GM19324 (cell line): ENCODE data around the gene PIK3R3.

ENCODE experiments used
- ATAC-seq: cut with Tn5 transposase; IDR thresholded peaks from one replicate; pipeline ENCODE4 v1.9.1; 2021; ENCODE audit warnings: mild to moderate bottlenecking, moderate library complexity; ENCODE audit not compliant: unreplicated experiment, low FRiP score

Gene PIK3R3

DNA sequence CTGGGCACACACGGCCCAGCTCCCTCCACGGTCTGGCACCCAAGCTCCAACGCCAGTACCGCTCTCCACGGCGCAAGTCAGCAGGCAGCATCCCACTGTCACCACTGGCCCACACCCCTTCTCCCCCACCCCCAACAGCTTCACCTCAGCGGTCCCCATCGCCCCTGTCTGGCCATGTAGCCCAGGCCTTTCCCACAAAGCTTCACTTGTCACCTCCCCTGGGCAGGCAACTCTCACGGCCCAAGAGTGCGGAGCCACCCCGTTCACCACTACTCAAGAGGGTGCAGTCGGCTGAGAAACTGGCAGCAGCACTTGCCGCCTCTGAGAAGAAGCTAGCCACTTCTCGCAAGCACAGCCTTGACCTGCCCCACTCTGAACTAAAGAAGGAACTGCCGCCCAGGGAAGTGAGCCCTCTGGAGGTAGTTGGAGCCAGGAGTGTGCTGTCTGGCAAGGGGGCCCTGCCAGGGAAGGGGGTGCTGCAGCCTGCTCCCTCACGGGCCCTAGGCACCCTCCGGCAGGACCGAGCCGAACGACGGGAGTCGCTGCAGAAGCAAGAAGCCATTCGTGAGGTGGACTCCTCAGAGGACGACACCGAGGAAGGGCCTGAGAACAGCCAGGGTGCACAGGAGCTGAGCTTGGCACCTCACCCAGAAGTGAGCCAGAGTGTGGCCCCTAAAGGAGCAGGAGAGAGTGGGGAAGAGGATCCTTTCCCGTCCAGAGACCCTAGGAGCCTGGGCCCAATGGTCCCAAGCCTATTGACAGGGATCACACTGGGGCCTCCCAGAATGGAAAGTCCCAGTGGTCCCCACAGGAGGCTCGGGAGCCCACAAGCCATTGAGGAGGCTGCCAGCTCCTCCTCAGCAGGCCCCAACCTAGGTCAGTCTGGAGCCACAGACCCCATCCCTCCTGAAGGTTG, 97.6 kb downstream of the PIK3R3 start:
- no peak for ATAC-seq

DNA sequence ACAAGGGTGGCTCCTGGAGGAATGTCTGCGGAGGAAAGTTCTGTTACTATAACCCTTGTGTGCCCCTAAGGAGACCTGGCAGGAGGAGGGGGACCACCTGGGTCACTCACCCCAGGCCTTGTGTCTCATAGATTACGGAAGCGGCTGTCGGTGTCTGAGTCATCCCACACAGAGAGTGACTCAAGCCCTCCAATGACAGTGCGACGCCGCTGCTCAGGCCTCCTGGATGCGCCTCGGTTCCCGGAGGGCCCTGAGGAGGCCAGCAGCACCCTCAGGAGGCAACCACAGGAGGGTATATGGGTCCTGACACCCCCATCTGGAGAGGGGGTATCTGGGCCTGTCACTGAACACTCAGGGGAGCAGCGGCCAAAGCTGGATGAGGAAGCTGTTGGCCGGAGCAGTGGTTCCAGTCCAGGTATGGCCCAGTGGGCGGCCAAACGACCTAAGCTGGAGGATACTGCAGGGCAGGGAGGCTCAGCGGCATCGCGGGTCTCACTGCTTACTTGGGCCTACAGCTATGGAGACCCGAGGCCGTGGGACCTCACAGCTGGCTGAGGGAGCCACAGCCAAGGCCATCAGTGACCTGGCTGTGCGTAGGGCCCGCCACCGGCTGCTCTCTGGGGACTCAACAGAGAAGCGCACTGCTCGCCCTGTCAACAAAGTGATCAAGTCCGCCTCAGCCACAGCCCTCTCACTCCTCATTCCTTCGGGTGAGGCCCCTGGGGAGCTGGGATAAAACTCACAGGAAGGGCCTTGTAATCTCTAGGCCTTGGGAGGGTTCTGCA, 101.4 kb downstream of the PIK3R3 start:
- no peak for ATAC-seq

DNA sequence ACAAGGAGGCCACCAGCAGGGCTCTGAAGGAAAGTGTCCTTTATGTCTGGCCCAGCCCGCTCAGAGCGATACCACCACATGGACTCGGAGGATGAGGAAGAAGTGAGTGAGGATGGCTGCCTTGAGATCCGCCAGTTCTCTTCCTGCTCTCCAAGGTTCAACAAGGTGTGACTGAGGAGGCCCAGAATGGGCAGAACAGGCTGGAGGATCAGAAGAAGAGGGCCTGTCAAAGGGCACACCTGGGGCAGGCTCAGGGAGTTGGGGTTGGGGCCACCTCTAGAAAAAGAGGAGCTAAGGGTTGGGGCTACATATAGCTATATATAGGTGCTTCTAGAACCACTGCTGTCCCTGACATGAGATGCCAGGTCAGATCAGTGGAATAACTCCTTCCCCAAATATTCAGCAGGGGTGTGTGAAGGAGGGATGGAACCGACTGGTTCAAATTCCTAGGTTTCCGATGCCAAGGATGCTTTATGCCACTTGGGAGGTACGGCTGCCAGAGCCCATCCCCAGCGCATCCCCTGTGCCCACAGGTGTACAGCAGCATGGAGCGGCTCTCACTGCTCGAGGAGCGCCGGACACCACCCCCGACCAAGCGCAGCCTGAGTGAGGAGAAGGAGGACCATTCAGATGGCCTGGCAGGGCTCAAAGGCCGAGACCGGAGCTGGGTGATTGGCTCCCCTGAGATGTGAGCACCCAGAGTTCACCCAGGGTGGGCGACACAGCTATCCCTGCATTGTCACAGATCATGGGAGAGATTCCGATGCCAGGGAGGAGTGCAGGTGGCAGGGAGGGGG, 102.2 kb downstream of the PIK3R3 start:
- ATAC-seq: no peak

DNA sequence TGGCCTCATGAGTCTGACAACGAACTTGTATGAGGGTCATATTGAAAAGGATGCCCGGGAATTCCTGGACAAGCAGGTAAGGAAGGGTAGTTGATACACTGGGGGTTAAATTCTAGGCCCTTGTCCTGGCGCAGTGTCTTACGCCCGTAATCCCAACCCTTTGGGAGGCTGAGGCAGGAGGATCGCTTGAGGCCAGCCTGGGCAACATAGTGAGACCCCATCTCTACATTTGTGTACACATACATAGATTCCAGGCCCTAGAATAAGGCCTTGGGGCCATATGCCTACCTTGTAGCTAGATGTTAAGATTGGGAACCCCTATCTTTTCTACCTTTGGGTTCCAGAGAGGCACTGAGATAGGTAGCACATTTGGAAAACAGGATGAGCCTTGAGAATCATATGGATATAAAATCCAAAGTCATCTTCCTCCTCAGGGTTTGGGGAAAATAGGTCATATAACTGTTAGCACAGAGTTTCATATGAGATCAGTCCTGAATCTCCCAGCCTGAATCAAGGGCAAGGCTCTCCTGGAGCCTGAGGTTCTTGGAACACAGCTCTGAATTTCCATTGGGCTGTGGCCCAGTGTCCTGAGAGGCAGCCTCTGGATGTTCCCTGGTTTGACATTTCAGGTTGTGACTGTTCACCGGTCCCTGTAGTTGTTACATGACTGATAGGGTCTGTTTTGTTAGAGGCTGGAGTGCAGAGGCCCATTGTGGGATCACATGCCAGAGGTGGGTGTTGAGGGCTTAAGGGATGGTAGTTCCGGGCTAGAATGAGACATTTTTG, 104.4 kb downstream of the PIK3R3 start:
- no peak for ATAC-seq

DNA sequence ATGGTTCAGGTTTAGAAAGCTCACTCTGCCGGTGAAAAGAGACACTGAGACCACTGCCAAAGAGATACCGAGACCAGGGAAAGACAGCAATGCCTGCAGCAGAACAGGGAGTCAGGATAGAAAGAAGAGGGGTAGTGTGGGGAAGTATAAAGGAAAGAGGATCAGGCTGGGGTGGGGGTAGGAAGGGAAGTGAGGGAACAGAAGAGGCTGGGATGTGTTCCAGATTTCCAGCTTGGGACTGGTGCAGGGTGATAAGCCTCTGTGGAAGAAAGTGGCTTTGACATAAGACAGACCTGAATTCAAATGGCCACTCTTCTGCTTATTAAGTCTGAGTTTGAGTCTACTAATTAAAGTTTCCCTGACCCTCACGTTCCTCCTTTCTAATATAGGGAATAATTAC, 105.9 kb downstream of the PIK3R3 start:
- ATAC-seq: no peak

DNA sequence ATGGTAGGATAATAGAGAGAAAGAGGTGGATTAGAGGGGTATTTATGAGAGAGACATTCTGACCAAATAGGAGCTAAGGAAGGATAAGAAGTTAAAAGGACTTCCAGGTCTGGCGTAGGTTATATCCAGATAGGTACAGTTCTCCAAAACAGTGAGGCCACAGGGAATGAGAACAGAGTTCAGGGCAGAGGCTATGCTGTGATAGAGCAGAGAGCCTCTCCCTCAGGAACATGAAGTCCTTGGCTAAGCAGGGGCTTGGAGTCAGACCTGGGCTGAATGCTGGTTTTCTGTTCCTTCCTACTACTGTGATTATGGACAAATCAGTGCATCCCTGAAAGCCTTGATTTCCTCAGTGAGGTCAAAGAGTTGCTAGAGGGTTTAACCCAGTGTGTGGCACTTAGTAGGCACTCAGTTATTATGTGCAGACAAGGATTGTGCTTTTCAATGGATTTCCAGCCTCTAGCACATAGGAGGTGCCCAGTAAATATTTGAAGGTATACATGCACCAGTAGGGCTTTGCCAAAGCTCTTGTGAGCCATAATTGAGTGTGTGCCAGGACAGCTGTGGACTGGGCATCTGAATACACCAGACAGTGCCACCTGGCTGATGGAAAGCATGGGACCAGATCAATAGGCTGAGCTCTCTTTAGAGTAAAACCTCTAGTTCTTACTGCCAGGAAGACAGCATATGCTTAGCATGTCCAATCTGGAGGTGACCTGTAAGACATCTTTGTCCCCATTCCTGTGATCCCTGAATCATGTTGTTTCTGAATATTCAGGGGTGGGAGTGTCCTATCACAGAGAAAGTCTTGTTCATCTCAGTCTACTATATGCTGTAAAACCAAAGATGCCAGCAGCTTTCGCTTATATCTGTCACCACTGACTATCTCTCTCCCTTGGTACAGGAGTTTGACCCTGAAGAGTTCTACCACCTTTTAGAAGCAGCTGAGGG, 111.1 kb downstream of the PIK3R3 start:
- no peak for ATAC-seq

DNA sequence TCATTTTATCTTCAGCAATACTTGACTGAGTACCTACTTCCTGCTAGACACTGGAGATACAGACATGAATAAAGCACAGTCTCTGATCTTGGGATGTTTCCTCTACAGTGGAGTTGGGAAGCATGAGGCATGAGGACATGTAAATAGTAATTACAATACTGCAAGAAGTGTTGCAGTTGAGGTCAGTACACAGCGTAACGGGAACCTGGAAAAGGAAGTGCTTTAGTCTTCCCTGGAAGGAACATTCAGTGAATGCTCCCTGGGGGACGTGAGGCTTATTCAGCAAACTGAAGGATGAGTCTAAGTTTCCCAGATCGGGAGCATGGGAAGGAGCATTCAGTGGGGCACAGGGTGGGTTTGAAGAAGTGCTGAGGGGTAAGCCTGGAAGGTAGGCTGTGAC, 112.4 kb downstream of the PIK3R3 start:
- no peak for ATAC-seq

DNA sequence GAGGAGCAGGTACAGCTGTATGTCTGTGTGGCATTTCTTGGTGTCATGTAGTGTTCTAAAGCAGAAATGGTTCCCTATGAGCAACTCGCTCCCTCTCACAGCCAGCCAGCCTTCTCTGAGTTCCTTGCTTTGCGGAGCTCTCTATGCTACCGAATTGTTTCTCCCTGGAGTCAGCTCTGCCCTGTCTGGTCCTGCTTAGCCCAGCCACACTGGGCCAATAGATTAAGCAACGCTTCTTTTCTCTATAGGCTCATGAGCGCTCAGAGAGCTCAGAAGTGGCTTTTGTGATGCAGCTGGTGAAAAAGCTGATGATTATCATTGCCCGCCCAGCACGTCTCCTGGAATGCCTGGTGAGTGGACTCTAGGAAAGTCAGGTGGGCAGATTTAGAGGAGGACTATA, 113.1 kb downstream of the PIK3R3 start:
- no peak for ATAC-seq

DNA sequence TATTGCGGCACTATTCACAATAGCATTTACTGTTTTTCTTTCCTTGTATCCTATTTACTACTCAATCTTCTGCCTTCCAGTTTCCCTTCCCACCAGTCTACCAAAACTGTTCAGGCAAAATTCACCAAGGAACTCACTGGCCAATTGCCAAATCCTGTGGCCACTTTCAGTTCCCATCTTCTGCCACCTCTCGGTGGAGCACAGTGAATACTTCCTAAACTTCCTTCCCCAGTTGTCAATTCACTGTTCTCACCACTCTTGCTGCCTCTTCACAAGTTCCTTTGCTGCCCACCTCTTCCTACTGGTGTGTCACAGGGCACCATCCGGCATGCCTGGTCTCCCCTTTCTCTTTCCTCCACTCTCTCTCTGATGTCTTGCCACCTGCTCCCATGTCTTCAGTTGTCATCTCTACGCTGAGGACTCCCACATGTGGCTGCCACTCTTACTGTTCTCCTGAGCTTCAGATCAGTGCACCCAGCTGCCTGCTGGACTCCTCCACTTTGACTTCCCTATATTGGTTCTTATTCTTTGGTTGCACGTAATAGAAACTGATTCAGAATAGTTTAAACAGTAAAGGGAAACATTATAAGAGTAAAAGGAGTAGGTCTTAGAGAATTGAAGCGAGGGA, 114.4 kb downstream of the PIK3R3 start:
- no peak for ATAC-seq

DNA sequence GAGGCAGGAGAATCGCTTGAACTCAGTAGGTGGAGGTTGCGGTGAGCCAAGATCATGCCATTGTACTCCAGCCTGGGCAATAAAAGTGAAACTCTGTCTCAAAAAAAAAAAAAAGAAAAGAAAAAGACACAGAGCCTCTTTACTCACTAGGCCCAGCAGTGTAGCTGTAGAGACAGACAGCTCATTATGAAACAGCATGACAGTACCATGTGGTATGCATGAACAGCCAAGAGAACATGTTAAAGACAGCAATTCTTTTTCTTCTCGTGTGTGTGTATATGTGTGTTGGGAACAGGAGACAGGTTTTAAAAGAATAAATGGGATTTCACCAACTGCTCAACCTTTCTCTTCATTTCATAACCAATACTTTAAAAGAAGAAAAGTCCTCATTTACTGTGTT, 118.8 kb downstream of the PIK3R3 start:
- ATAC-seq: no peak

DNA sequence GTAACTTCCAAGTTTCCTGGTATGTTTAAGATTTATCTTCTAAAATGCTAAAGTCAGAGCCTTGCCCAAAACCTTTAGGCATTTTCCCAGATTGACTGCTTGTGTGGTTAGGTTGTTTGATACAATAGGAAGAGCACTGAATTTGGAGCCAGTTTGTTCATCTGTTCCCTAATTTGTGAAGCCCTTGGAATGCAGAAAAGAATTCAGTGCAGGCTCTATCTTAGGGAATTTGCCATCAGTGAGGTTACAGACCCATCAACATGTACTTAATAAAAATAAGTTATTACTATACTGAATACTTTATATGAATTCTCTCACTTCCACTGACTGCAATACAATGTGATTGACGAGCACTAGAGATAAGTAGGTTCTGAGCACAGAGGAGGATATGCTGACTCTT, 120.2 kb downstream of the PIK3R3 start:
- ATAC-seq: no peak

DNA sequence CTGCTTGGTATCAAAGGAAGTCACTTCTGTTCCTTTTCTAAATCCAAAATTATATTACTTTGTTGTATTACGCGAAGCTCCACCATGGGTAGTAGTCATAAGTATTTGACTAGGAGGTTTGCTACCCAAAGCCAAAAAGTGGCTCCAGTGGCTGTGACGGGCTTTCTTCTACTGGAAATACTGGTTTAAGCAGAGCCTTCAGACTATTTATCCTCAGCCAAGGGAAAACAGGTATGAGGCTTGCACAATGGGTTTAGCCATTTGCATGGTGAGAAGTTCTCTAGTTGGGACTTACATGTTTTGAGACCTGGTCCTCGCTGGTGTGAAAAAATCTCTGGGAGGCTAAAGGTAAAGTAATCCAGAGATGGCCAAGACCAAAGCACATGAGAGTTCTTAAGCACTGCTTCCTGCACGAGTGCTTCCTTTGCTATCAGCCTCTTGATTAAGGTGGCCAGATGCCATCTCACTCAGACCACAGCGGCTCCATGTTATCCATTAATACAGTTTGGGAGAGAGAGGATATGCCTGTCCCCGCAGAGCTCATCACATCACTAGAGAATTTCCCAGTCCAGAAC, 121.2 kb downstream of the PIK3R3 start:
- no peak for ATAC-seq

DNA sequence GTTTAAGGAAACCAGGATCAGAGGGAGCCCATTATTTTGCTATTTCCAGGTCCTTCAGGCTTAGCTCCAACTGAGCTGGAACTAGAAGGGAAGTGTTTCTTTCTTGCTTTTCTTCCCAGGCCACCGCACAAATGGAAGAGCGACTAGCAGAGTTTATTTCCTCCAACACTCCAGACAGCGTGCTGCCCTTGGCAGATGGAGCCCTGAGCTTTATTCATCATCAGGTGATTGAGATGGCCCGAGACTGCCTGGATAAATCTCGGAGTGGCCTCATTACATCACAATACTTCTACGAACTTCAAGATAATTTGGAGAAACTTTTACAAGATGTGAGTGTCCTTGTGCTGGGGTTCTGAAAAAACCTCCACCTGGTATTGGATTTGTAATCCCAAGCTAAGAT, 121.8 kb downstream of the PIK3R3 start:
- no peak for ATAC-seq

DNA sequence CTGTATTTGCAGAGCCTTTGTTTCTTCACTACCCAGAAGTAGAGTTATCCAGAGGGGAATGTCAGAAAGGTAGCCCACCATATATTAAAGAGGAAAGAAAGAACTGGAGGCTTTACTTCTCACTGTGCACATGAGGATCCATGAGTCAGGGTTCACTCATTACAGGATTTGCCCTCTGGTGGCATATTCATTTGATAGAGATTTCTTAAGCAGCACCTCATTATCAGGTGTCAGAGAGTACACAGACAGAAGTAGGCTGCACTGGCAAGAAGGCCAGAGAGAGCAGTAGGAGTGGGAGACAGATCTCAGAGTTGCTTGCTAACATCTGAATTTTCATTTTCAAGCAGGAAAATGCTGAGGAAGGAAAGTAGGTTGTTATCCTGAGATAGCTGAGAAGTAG, 123.8 kb downstream of the PIK3R3 start:
- no peak for ATAC-seq

DNA sequence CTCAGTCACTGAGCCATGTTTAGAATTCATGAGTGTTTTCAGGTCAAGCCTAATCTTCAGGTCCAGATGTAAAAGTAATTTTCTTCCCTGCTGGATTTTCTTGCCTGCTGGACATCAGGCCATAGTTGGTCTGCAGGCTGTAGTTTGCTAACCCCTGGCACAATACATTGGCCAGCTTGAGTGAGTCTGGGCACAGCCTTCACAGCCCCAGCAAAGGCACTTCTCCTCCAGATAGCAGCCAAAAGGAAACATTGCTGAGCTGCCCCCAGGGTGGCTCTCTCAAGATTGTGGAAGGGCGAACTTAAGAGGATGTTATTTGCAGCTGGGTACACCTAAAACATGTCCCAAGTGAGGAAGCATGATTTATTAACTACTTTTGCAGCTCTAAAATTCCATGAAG, 126.8 kb downstream of the PIK3R3 start:
- ATAC-seq: no peak

DNA sequence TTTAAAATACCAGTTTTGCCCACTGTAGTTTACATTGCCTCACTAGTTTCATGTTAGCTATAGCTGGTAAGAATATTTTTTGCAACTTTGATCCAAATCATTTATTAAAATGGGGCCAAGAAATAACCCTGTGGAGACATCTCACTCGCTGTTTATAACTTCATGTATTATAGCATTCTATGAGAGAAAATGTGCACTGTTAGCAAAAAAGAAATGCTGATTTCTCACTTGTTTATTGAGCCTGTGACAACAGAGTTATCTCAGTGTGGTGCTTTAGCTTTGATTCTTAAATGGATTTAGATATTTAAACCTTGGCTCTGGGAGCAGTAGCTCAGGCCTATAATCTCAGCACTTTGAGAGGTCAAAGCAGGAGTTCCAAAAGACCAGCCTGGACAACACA, 127.9 kb downstream of the PIK3R3 start:
- ATAC-seq: no peak

DNA sequence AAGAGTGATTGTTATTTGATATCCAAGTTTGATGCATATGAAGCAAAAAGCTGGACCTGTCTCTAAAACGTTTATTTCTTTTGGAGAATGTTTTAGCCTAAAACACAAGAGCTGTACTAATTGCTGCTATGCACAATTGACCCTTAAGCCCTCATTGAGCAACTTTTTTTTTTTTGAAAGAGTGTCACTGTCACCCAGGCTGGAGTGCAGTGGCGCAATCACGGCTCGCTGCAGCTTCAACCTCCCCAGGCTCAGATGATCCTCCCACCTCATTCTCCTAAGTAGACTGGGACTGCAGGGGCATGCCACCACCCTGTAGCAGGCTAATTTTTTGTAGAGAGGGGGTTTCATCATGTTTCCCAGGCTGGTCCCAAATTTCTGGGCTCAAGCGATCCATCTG, 129.1 kb downstream of the PIK3R3 start:
- no peak for ATAC-seq

DNA sequence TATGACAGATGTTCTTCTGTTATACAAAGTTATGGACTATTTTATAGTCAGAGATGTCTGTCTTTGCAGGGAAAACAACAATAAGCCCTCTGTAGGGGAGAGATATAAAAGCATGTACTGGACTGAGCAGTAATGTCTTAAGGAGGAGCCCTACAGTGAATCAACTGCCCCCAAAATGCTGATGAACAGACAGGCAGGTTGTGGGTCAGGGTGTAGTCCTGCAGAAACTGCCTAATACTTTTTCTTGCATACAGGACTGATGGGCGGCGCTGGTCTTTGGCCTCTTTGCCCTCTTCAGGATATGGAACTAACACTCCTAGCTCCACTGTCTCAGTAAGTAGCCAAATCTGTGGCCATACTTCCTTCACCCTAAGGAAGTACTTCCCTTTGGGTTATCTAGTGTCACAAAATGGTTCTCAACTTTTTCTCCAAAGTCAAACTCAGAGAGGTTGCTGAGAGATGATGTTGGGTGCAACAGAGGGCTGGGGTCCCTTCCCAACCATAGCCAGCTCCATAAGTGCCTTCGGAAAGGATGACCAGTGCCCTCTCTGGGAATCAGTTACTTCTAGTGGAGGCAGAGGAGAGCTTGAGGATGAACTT, 129.8 kb downstream of the PIK3R3 start:
- ATAC-seq: no peak
